Calu3 (cell line): Measurements from ENCODE around the gene OR7G1. TPM values are rescaled to one million over a fixed set of nuclear protein-coding genes. Genes with fewer than 3 reads are reported as not detected.
A peak's percentile ranks its signal among the peaks of the same experiment; 100 is the strongest.

ENCODE experiments used
- BruUV-seq: library from RNA; stranded (reverse); fragments of 400-500 nt; replicated peaks from 2 replicates; lab custom pipeline; 2021; lab: Mats Ljungman, UMichigan
- CTCF ChIA-PET: fragments of 300-600 bp; sonication (Branson Sonifier 250); formaldehyde crosslinking; loops from one replicate; lab custom pipeline; 2022; ENCODE audit warnings: antibody characterized with exemption; lab: Charles Lee
- DNase-seq: peaks from one replicate; pipeline ENCODE4 v3.0.0; 2022
- H3K27ac Mint-ChIP-seq: one replicate; pipeline ENCODE4 v1.8.0; 2022; ENCODE audit warnings: mixed read lengths; ENCODE audit not compliant: unreplicated experiment
- H3K27me3 Mint-ChIP-seq: one replicate; pipeline ENCODE4 v1.8.0; 2022; ENCODE audit warnings: mixed read lengths; ENCODE audit not compliant: unreplicated experiment
- H3K36me3 Mint-ChIP-seq: one replicate; pipeline ENCODE4 v1.8.0; 2022; ENCODE audit warnings: mild to moderate bottlenecking, moderate library complexity, mixed read lengths; ENCODE audit not compliant: insufficient read depth, unreplicated experiment
- H3K4me1 Mint-ChIP-seq: one replicate; pipeline ENCODE4 v1.8.0; 2022; ENCODE audit warnings: mild to moderate bottlenecking, low read depth, mixed read lengths; ENCODE audit not compliant: unreplicated experiment
- H3K4me3 Mint-ChIP-seq: one replicate; pipeline ENCODE4 v1.8.0; 2022; ENCODE audit warnings: mild to moderate bottlenecking, low read depth, moderate library complexity, mixed read lengths; ENCODE audit not compliant: unreplicated experiment
- H3K9me3 Mint-ChIP-seq: one replicate; pipeline ENCODE4 v1.8.0; 2022; ENCODE audit warnings: low read depth, mixed read lengths; ENCODE audit not compliant: unreplicated experiment
- intact Hi-C: fragments of 100-400 bp; cut with micrococcal nuclease; formaldehyde crosslinking; loops from one replicate; pipeline ENCODE4 v1.10.0; 2022; ENCODE audit not compliant: unreplicated experiment
- total RNA-seq: library from RNA; stranded (reverse); gene quantifications from 2 replicates; pipeline ENCODE4 v1.2.3, GENCODE V29; 2022
- TF ChIP-seq, protein P1 (sequence below): fragments of 200-600 bp; IDR thresholded peaks from one replicate; pipeline ENCODE4 v1.8.0; 2022; ENCODE audit warnings: antibody characterized with exemption; ENCODE audit not compliant: unreplicated experiment

Gene OR7G1
- total RNA-seq, 1 experiment from 2014 or later: not detected

DNA sequence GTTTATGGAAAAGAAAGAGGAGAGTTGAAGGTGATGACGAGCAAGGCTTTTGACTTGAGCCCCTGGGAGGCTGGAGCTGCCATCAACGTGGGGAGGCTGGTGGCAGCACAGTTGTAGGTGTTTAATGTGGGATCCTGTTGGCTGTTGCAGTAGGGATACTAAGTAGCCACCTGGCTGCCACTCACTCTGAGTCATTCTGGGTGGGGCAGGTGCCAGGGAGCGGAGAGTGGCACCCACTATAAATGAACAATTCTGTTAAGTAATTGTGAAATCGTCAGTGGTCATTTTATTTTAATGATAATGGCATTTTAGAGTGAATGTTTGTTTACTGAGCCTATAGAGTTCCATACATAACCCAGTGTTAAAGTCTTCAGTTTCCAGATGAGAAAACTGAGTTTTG lies 34.4 kb upstream of the OR7G1 start:
- DNase-seq: no peak
- Mint-ChIP-seq H3K9me3 (peaks cover 32% of the 10 kb centered on the region), H3K4me3 (no peak overlapping the region), H3K27ac (peak overlapping the region; percentile 10), H3K4me1 (peaks cover 16% of the 10 kb centered on the region), H3K36me3 (peaks cover 46% of the 10 kb centered on the region), H3K27me3 (no peaks in the 10 kb centered on the region)
- BruUV-seq: no TSS peak
- intact Hi-C loops: loop anchor here (10.0 kb wide), 1 partner anchor 435 kb away; the partner anchor contains the start of gene ZNF121
- TF ChIP-seq, protein P1, sequence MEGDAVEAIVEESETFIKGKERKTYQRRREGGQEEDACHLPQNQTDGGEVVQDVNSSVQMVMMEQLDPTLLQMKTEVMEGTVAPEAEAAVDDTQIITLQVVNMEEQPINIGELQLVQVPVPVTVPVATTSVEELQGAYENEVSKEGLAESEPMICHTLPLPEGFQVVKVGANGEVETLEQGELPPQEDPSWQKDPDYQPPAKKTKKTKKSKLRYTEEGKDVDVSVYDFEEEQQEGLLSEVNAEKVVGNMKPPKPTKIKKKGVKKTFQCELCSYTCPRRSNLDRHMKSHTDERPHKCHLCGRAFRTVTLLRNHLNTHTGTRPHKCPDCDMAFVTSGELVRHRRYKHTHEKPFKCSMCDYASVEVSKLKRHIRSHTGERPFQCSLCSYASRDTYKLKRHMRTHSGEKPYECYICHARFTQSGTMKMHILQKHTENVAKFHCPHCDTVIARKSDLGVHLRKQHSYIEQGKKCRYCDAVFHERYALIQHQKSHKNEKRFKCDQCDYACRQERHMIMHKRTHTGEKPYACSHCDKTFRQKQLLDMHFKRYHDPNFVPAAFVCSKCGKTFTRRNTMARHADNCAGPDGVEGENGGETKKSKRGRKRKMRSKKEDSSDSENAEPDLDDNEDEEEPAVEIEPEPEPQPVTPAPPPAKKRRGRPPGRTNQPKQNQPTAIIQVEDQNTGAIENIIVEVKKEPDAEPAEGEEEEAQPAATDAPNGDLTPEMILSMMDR: no peak
- CTCF ChIA-PET: no interaction called here

DNA sequence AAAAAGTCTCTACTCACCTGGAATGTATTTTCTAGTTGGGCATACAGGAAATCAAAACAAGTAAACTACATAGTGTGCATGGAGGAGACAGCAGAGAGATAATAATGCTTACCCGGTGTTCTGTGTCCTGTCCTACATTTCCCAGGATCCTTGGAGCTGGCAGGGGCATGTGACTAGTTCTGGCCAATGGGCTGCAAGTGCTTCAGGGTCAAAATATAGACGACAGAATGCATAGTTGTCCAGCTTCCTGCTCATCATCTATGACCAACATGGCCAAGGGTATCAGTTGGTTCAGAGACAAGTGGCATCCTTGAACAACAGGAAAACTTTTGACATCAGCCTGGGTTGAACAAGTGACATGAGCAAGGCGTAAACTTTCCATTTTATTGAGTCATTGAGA lies 33.1 kb upstream of the OR7G1 start:
- no TSS peak for BruUV-seq
- H3K4me1 Mint-ChIP-seq: peaks cover 16% of the 10 kb centered on the region
- CTCF ChIA-PET: interaction anchor here (0.6 kb wide), 1 partner anchor 129 kb away, joined by 5 read pairs; no protein-coding TSS in a partner anchor
- intact Hi-C loops: loop anchor here (10.0 kb wide), 1 partner anchor 436 kb away; the partner anchor contains the start of gene ZNF121
- H3K4me3 Mint-ChIP-seq: no peak overlapping the region
- peak overlapping the region; percentile 10 for H3K27ac Mint-ChIP-seq
- H3K27me3 Mint-ChIP-seq: no peaks in the 10 kb centered on the region
- TF ChIP-seq, protein P1: no peak
- H3K36me3 Mint-ChIP-seq: peaks cover 47% of the 10 kb centered on the region
- peaks cover 29% of the 10 kb centered on the region for H3K9me3 Mint-ChIP-seq
- no peak for DNase-seq

DNA sequence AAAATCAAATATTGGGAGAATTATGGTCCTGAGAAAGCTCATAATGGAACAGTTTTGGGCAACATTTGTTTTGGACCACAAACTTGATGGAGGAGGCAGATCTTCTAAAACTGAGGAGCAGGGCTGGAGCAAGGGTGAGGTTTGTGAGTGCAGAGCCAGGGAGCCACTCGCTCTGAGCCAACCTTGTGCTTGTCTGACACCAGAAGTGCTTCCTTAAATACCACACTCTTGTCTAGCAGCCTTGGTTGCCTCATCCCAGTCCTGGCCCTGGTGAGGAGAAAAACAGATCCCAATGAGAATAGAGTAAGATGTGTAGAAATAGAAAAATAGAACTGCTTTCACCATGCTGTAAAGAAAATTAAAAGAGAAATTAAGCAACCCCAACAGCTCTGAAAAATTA lies 31.3 kb upstream of the OR7G1 start:
- peaks cover 16% of the 10 kb centered on the region for H3K4me1 Mint-ChIP-seq
- H3K9me3 Mint-ChIP-seq: peaks cover 27% of the 10 kb centered on the region
- TF ChIP-seq, protein P1: no peak
- no TSS peak for BruUV-seq
- H3K27me3 Mint-ChIP-seq: no peaks in the 10 kb centered on the region
- no peak for DNase-seq
- no peak overlapping the region for H3K27ac Mint-ChIP-seq
- H3K4me3 Mint-ChIP-seq: no peak overlapping the region
- CTCF ChIA-PET: no interaction called here
- peaks cover 37% of the 10 kb centered on the region for H3K36me3 Mint-ChIP-seq
- intact Hi-C loops: loop anchor here (10.0 kb wide), 1 partner anchor 438 kb away; the partner anchor contains the start of gene ZNF121

DNA sequence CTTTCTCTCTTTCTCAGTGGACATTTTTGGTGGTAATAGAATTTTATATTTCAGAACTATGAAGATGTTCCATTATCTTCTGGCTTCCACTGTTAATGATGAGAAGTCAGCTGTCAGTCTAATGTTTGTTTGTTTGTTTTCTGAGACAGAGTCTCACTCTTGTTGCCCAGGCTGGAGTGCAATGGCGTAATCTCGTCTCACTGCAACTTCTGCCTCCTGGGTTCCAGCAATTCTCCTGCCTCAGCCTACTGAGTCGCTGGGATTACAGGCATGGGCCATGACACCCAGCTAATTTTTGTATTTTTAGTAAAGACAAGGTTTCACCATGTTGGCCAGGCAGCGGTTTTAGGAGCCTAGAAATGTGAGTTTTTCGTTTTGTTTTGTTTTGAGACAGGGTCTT lies 29.4 kb upstream of the OR7G1 start:
- Mint-ChIP-seq H3K4me3 (no peak overlapping the region), H3K27me3 (no peaks in the 10 kb centered on the region), H3K36me3 (peaks cover 48% of the 10 kb centered on the region), H3K9me3 (peaks cover 17% of the 10 kb centered on the region), H3K4me1 (peaks cover 11% of the 10 kb centered on the region), H3K27ac (no peak overlapping the region)
- CTCF ChIA-PET: no interaction called here
- intact Hi-C loops: loop anchor here (10.0 kb wide), 1 partner anchor 440 kb away; the partner anchor contains the start of gene ZNF121
- no TSS peak for BruUV-seq
- TF ChIP-seq, protein P1: no peak
- DNase-seq: no peak
